ENCODE measurements around the gene NCKAP5. TPM values are rescaled to one million over a fixed set of nuclear protein-coding genes. Genes with fewer than 3 reads are reported as not detected.

NCKAP5 gene
- total and polyA plus RNA-seq, 2 donors (not counting 1 experiment from before 2014, with no cell fraction given): not detected

DNA sequence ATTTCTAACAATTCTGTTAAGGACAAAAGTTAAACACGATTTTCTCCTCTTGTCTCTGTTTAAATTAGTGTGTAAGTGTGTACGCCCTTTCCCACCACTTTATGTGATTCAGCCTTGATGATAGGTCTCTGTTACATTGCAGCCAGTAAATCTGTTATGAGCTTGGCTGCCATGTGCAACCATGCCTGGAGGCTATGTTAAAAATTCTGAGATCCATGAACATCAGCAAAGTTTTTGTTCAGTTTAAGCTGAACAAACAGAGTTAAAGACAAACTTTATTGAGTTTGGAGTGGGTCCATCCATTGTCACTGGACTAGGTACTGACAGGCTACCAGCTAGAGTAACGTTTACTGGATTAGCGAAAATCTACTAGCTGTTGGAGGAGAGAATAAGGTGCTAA lies 110.4 kb downstream of the NCKAP5 start:
- no peaks in the 10 kb centered on the region for H3K4me1 ChIP-seq (ENCODE audit: control insufficient read depth in 2 of 2, insufficient read depth in 2 of 2, low read length in 2 of 2)
- ATAC-seq (ENCODE audit: low read depth): no peak

DNA sequence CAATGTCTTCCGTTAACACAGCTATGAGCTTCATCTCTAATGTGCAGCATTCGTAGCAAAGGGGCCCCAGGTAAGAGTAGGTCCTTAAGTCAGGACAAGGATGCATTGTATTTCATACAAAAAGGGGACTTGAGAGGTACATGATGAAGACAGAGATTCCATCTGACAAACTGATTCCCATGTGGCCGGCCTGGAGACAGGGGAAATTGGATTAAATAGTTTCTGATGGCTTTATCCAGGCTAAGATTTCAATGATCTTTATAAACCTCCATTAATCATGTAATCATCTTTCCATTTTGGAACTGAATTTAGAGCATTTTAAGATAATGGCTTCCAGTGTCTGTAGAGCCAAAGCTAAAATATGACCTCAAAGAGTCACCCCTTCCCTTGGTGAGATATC lies 111.3 kb downstream of the NCKAP5 start:
- Histone ChIP-seq H2AFZ (ENCODE audit: insufficient read depth, low read depth, low read length, poor library complexity, severe bottlenecking) (no peak overlapping the region), H3K4me3 (ENCODE audit: control extremely low read depth in 1 of 5, extremely low read depth in 1 of 5, insufficient read depth in 1 of 5, low read depth in 2 of 5, low read length in 4 of 5) (no peak overlapping the region), H4K20me1 (ENCODE audit: control insufficient read depth, insufficient read depth, low read length, poor library complexity, severe bottlenecking) (no peaks in the 10 kb centered on the region), H3K4me1 (ENCODE audit: control insufficient read depth in 2 of 2, insufficient read depth in 2 of 2, low read length in 2 of 2) (no peaks in the 10 kb centered on the region), H3K9me3 (ENCODE audit: control extremely low read depth in 1 of 3, control insufficient read depth in 2 of 3, insufficient read depth in 1 of 3, low read length in 2 of 3) (no peaks in the 10 kb centered on the region), H3K9ac (ENCODE audit: low read length) (no peak overlapping the region), H3K79me2 (ENCODE audit: control insufficient read depth, insufficient read depth, low read length) (no peaks in the 10 kb centered on the region), H3K4me2 (replicated peaks; ENCODE audit: low read depth, low read length, poor library complexity, severe bottlenecking) (no peak overlapping the region), H3K27me3 (replicated peaks in 1 of 4; ENCODE audit: control extremely low read depth in 1 of 4, control insufficient read depth in 3 of 4, insufficient read depth in 4 of 4, low read length in 3 of 4) (no peaks in the 10 kb centered on the region), H3K27ac (ENCODE audit: low read length in 2 of 2) (no peak overlapping the region), H3K36me3 (replicated peaks in 1 of 2; ENCODE audit: control extremely low read depth in 1 of 2, control insufficient read depth in 1 of 2, extremely low read depth in 1 of 2, insufficient read depth in 2 of 2, low read length in 1 of 2) (no peaks in the 10 kb centered on the region)
- no peak for DNase-seq
- Mint-ChIP-seq H3K27ac (no peak overlapping the region), H3K4me1 (no peaks in the 10 kb centered on the region), H3K4me3 (no peak overlapping the region), H3K27me3 (no peaks in the 10 kb centered on the region), H3K9me3 (ENCODE audit: insufficient read depth) (no peaks in the 10 kb centered on the region)
- intact Hi-C loops (cut with micrococcal nuclease): no loop called here
- ChIA-PET CTCF (no interaction called here), POLR2A (no interaction called here)
- no peak for ATAC-seq (ENCODE audit: low read depth)
- 100% methylated on average over 2 of the region's 3 CpGs for WGBS (ENCODE audit: insufficient coverage)
- TF ChIP-seq, protein P1, sequence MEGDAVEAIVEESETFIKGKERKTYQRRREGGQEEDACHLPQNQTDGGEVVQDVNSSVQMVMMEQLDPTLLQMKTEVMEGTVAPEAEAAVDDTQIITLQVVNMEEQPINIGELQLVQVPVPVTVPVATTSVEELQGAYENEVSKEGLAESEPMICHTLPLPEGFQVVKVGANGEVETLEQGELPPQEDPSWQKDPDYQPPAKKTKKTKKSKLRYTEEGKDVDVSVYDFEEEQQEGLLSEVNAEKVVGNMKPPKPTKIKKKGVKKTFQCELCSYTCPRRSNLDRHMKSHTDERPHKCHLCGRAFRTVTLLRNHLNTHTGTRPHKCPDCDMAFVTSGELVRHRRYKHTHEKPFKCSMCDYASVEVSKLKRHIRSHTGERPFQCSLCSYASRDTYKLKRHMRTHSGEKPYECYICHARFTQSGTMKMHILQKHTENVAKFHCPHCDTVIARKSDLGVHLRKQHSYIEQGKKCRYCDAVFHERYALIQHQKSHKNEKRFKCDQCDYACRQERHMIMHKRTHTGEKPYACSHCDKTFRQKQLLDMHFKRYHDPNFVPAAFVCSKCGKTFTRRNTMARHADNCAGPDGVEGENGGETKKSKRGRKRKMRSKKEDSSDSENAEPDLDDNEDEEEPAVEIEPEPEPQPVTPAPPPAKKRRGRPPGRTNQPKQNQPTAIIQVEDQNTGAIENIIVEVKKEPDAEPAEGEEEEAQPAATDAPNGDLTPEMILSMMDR (IDR thresholded peaks at IDR 0.05): no peak
- no peak for TF ChIP-seq EZH2 (IDR thresholded peaks at IDR 0.05; ENCODE audit: borderline replicate concordance, insufficient read depth, low read depth, low read length, poor library complexity, severe bottlenecking)

More for the DNA sequence above, 110.4 kb downstream of the NCKAP5 start:
- no peaks in the 10 kb centered on the region for H3K36me3 ChIP-seq (replicated peaks in 1 of 2; ENCODE audit: control extremely low read depth in 1 of 2, control insufficient read depth in 1 of 2, extremely low read depth in 1 of 2, insufficient read depth in 2 of 2, low read length in 1 of 2)
- H3K27me3 ChIP-seq (replicated peaks in 1 of 4; ENCODE audit: control extremely low read depth in 1 of 4, control insufficient read depth in 3 of 4, insufficient read depth in 4 of 4, low read length in 3 of 4): no peaks in the 10 kb centered on the region
- H3K79me2 ChIP-seq (ENCODE audit: control insufficient read depth, insufficient read depth, low read length): no peaks in the 10 kb centered on the region
- H3K4me2 ChIP-seq (replicated peaks; ENCODE audit: low read depth, low read length, poor library complexity, severe bottlenecking): no peak overlapping the region
- no peaks in the 10 kb centered on the region for H4K20me1 ChIP-seq (ENCODE audit: control insufficient read depth, insufficient read depth, low read length, poor library complexity, severe bottlenecking)
- H3K4me3 ChIP-seq (ENCODE audit: control extremely low read depth in 1 of 5, extremely low read depth in 1 of 5, insufficient read depth in 1 of 5, low read depth in 2 of 5, low read length in 4 of 5): no peak overlapping the region
- WGBS (ENCODE audit: insufficient coverage): no CpG with 5 or more reads among the region's 4 CpGs
- Mint-ChIP-seq H3K27me3 (no peaks in the 10 kb centered on the region), H3K27ac (no peak overlapping the region), H3K4me3 (no peak overlapping the region), H3K9me3 (ENCODE audit: insufficient read depth) (no peaks in the 10 kb centered on the region), H3K4me1 (no peaks in the 10 kb centered on the region)
- CTCF ChIA-PET: no interaction called here
- no peaks in the 10 kb centered on the region for H3K9me3 ChIP-seq (ENCODE audit: control extremely low read depth in 1 of 3, control insufficient read depth in 2 of 3, insufficient read depth in 1 of 3, low read length in 2 of 3)
- no peak for DNase-seq
- POLR2A ChIA-PET: no interaction called here
- intact Hi-C loops (cut with micrococcal nuclease): no loop called here
- H3K27ac ChIP-seq (ENCODE audit: low read length in 2 of 2): no peak overlapping the region
- no peak overlapping the region for H3K9ac ChIP-seq (ENCODE audit: low read length)
- H2AFZ ChIP-seq (ENCODE audit: insufficient read depth, low read depth, low read length, poor library complexity, severe bottlenecking): no peak overlapping the region
- TF ChIP-seq, protein P1 (IDR thresholded peaks at IDR 0.05): no peak
